ENCODE data around the gene RBM33. TPM values are rescaled to one million over a fixed set of nuclear protein-coding genes. Genes with fewer than 3 reads are reported as not detected.

RBM33 gene
- total RNA-seq, 1 donor from 2014 or later = 62.8 TPM

DNA sequence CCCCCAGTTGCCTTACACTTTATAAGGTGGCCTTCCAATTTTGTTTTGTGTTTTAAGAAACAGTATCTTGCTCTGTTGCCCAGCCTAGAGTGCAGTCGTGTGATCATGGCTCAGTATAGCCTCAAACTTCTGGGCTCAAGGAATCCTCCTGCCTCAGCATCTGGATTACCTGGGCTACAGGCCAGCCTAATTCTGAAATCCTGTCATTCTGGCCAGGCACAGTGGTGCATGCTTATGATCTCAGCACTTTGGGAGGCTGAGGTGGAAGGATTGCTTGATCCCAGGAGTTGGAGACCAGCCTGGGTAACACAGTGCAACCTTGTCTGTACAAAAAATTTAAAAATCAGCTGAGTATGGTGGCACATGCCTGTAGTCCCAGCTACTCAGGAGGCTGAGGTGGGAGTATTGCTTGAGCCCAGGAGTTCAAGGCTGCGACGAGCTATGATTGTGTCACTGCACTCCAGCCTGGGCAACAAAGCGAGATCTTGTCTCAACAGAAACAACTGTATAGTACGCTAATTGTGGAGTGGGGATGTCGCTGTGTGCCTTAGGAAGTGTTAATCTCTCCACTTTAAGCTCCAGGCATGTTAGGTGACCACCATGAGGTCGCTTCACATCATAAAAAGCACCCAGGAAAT, 24.7 kb upstream of the RBM33 start:
- H3K4me1 ChIP-seq = no peaks in the 10 kb centered on the region
- intact Hi-C loops (cut with DNase I) = no loop called here
- no peak for ATAC-seq
- TF ChIP-seq, protein P1, sequence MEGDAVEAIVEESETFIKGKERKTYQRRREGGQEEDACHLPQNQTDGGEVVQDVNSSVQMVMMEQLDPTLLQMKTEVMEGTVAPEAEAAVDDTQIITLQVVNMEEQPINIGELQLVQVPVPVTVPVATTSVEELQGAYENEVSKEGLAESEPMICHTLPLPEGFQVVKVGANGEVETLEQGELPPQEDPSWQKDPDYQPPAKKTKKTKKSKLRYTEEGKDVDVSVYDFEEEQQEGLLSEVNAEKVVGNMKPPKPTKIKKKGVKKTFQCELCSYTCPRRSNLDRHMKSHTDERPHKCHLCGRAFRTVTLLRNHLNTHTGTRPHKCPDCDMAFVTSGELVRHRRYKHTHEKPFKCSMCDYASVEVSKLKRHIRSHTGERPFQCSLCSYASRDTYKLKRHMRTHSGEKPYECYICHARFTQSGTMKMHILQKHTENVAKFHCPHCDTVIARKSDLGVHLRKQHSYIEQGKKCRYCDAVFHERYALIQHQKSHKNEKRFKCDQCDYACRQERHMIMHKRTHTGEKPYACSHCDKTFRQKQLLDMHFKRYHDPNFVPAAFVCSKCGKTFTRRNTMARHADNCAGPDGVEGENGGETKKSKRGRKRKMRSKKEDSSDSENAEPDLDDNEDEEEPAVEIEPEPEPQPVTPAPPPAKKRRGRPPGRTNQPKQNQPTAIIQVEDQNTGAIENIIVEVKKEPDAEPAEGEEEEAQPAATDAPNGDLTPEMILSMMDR (IDR thresholded peaks at IDR 0.05) = no peak
- H3K27ac ChIP-seq = peak overlapping the region; percentile 76
- no peaks in the 10 kb centered on the region for H3K27me3 ChIP-seq
- H3K36me3 ChIP-seq = no peaks in the 10 kb centered on the region
- no peaks in the 10 kb centered on the region for H3K9me3 ChIP-seq
- H3K4me3 ChIP-seq = no peak overlapping the region
- no peak for DNase-seq

DNA sequence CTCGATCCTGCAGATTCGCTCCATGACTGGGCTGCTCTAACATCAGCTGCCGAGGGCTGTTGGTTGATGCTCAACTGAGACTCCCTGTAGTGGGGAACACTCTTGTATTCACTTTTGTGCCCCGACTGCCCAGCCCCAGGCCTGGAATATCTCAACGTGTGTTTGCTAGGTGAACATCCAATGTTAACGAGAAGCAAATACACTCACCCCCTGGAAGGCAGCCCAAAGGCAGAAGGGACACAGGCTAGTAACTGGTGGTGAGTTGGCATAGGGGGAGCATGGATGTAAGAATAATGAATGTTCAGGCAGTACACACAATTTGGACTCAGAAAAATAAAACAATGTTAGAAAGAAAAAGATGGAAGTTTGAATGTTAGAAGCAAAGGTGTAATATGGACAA, 24.0 kb upstream of the RBM33 start:
- ATAC-seq = no peak
- H3K27ac ChIP-seq = no peak overlapping the region

DNA sequence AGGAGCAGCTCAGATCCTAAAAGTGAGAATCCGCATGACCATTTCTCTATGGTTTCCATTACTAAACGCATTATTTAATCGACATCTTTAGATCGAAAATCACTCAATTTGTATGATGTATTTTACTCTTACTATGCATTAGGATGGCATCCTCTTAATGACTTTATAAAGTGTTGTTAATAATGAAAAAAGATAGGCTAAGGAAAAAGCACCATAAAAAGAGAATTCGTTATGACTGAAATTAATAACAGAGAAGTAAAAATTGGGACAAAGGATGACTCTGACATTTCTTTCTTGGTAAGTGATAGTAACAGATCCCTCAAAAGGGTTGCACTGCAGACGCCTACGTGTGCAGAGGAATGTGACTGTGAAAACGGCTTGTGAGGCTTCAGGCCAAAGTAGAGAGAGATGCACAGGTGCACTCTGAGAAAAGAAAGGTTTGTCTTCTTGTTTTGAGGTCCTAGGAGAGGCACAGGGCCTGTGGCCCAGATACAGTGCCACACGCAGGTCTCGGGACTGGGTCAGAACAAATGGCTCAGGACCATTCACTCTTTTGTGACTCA, 23.0 kb upstream of the RBM33 start:
- intact Hi-C loops (cut with DNase I) = no loop called here
- no peaks in the 10 kb centered on the region for H3K4me1 ChIP-seq
- no peak overlapping the region for H3K4me3 ChIP-seq
- TF ChIP-seq, protein P1 (IDR thresholded peaks at IDR 0.05) = no peak
- H3K9me3 ChIP-seq = no peaks in the 10 kb centered on the region
- no peak for ATAC-seq
- no peaks in the 10 kb centered on the region for H3K36me3 ChIP-seq
- no peak overlapping the region for H3K27ac ChIP-seq
- no peak for DNase-seq
- no peaks in the 10 kb centered on the region for H3K27me3 ChIP-seq

More for the DNA sequence above, 24.0 kb upstream of the RBM33 start:
- Histone ChIP-seq H3K4me1 (no peaks in the 10 kb centered on the region), H3K36me3 (no peaks in the 10 kb centered on the region), H3K9me3 (no peaks in the 10 kb centered on the region), H3K27me3 (no peaks in the 10 kb centered on the region), H3K4me3 (no peak overlapping the region)
- TF ChIP-seq, protein P1 (IDR thresholded peaks at IDR 0.05) = no peak
- intact Hi-C loops (cut with DNase I) = no loop called here
- DNase-seq = no peak

DNA sequence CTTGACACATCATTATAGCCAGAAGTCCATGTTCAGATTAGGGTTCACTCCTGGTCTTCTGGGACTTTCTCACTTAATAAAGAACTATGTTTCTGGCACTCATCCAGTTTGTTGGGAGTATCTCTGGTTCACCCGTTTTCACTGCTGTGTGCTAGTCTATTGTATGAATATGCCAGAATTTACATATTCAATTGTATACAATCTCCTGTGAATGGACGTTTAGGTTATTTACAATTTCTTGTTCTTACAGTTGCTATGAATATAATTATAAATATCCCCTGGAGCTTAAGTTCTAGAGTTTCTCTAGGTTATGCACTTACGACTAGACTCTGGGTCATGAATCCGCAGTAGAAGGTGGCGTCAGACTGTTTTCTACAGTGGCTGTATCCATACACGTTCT, 20.0 kb upstream of the RBM33 start:
- intact Hi-C loops (cut with DNase I) = no loop called here
- no peak for DNase-seq

DNA sequence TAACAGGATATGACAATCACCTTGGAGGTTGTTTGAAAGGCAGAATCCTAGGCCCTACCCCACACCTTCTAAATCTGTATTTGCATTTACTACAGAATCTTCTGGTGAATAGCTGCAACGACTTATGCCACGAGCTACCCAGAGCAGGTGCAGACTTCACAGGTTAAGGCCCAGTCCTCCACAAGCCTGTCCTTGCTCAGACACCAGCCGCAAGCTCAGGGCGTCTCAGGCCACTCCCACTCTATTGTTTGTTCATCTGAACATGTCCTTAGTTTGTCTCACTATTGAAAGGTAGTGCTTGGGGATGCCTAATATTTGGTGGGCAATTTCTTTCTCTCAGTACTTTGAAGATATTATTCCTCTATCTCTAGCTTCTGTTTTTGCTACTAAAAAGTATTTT, 18.9 kb upstream of the RBM33 start:
- no peak overlapping the region for H3K27ac ChIP-seq
- H3K4me1 ChIP-seq = no peaks in the 10 kb centered on the region
- no peaks in the 10 kb centered on the region for H3K27me3 ChIP-seq
- H3K4me3 ChIP-seq = no peak overlapping the region
- peaks cover 5% of the 10 kb centered on the region for H3K9me3 ChIP-seq
- intact Hi-C loops (cut with DNase I) = no loop called here
- no peaks in the 10 kb centered on the region for H3K36me3 ChIP-seq
- DNase-seq (no peak), ATAC-seq (no peak)
- TF ChIP-seq, protein P1 (IDR thresholded peaks at IDR 0.05) = no peak

More for the DNA sequence above, 20.0 kb upstream of the RBM33 start:
- no peak for ATAC-seq
- Histone ChIP-seq H3K9me3 (peaks cover 2% of the 10 kb centered on the region), H3K4me1 (no peaks in the 10 kb centered on the region), H3K27ac (no peak overlapping the region), H3K36me3 (no peaks in the 10 kb centered on the region), H3K27me3 (no peaks in the 10 kb centered on the region), H3K4me3 (no peak overlapping the region)
- TF ChIP-seq, protein P1 (IDR thresholded peaks at IDR 0.05) = no peak
